ENCODE data around the gene ARHGEF4. TPM values are rescaled to one million over a fixed set of nuclear protein-coding genes. Genes with fewer than 3 reads are reported as not detected.

The ARHGEF4 gene
- polyA plus RNA-seq, 6 donors from 2014 or later, result not detected

DNA sequence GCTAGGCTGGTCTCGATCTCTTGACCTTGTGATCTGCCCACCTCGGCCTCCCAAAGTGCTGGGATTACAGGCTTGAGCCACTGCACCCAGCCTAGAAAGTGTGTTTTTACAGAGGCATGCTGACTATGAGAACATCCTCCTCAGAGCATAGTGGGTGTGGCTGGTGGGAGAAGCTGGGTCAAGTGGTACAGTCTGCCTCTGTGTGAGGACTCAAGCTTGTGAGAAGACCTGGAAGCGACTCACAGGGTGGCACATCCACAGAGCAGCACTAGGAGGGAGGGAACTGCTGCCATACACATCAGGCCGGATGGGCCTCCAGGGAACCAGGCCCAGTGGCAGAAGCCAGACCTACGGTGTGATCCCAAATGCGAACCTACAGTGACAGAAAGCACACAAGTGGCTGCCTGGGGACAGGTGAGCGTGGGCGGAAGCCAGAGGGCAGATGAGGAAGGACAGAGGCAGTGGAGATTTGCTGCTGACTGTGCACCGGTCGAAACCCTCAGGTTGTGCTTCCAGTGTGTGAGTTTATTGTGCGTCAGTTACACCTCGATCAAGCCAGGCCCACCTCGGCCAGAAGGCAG is 8.9 kb downstream of the ARHGEF4 start:
- DNase-seq (no peak), ATAC-seq (ENCODE audit: low read depth in 2 of 2) (no peak)
- H3K9me3 Mint-ChIP-seq, result no peaks in the 10 kb centered on the region
- peaks cover 6 to 15% (median 7%) of the 10 kb centered on the region in 3 donors for H3K27me3 Mint-ChIP-seq
- H3K36me3 Mint-ChIP-seq, result no peaks in the 10 kb centered on the region
- H3K4me1 Mint-ChIP-seq, result no peaks in the 10 kb centered on the region
- no peak overlapping the region for H3K27ac Mint-ChIP-seq
- no peak overlapping the region for H3K4me3 Mint-ChIP-seq

- no peak overlapping the region for H3K4me3 Mint-ChIP-seq
Measured at GRCh38 chr2:130846233-130846632, 9.5 kb downstream of the ARHGEF4 start.

GRCh38 chr2:130846686-130847375 is 10.1 kb downstream of the ARHGEF4 start:
- Mint-ChIP-seq H3K27me3 (peaks cover 4 to 12% (median 6%) of the 10 kb centered on the region in 3 donors), H3K27ac (peak overlapping the region in 1 of 6 donors; percentile 49), H3K36me3 (no peaks in the 10 kb centered on the region), H3K9me3 (no peaks in the 10 kb centered on the region), H3K4me1 (no peaks in the 10 kb centered on the region), H3K4me3 (no peak overlapping the region)
- no peak for DNase-seq
- ATAC-seq (ENCODE audit: low read depth in 2 of 2), result no peak

More at GRCh38 chr2:130846233-130846632, 9.5 kb downstream of the ARHGEF4 start:
- no peak overlapping the region for H3K27ac Mint-ChIP-seq
- no peaks in the 10 kb centered on the region for H3K4me1 Mint-ChIP-seq
- ATAC-seq (ENCODE audit: low read depth in 2 of 2) (no peak), DNase-seq (no peak)
- H3K9me3 Mint-ChIP-seq, result no peaks in the 10 kb centered on the region
- H3K27me3 Mint-ChIP-seq, result peaks cover 6 to 15% (median 7%) of the 10 kb centered on the region in 3 donors
- no peaks in the 10 kb centered on the region for H3K36me3 Mint-ChIP-seq

DNA sequence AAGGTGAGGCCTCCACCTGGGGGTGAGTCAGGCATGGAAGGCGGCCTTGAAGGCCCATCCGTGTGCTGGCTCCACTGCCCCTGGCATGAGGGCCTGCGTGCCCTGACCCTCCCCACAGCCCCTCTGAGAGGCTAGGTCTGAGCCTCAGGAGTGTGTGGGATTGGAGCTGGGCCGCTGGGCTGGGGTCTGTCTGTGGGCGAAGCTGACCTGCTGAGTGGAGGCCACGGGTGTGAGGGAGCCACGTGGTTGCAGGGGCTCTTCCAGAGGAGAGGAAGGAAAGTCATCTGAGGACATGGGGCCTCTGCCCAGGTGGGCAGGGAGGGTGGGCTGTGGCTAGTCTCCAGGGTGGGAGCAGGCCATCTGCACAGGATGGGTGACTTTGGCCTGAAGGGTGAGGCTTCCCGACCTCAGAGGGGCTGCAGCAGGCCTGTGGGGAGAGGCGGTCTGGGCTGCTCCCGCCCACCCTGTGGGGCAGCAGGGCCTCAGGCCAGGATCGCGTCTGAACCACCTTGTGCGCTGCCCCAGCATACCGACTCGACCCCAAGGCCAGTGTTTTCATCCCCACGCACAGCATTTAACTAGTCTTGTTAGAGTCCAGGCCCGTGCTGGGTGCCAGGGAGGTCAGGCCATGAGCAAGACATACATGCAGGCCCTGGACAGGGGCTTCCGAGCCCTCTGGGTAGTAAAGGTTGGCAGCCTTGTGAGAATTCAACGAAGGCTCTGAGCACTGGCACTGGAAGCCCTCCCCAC is 11.2 kb downstream of the ARHGEF4 start:
- no peak overlapping the region for H3K4me3 Mint-ChIP-seq
- H3K27ac Mint-ChIP-seq, result no peak overlapping the region
- H3K4me1 Mint-ChIP-seq, result peaks cover 0 to 3% (median 0%) of the 10 kb centered on the region in 3 donors
- H3K27me3 Mint-ChIP-seq, result peaks cover 0 to 14% (median 10%) of the 10 kb centered on the region in 3 donors
- H3K36me3 Mint-ChIP-seq, result no peaks in the 10 kb centered on the region
- no peak for DNase-seq
- no peaks in the 10 kb centered on the region for H3K9me3 Mint-ChIP-seq
- ATAC-seq (ENCODE audit: low read depth in 2 of 2), result no peak

DNA sequence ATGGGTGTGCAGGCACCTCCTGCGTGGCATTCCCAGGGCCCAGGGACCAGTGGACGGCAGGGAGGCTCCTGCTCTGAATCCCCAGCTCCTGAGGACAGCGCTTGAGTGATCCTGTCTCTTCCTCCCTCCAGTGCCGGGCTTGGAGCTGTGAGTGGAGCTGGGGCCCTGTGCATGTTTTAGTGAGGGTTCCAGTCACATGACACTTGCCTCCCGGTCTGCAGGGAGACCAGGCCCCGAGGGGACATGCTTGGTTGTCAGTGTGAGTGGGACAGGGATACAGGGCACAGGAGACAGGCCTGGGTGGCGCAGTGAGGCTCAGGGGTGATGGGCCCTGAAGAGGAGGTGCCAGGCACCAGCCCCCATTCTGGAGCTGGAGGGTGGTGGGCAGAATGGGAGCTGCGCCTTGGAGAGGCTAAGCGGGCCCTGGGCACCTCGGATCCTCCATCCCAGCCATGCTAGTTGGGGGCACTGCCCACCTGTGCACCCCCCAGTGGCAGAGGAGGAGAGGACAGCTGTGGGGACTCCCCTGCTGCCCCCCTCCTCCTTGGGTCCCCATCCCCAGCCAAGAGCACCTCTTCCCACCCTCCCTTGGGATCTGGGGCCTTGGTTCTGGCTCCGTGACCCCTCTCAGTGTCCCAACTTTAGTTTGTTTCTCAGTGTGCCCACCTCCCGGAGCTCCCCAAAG is 12.0 kb downstream of the ARHGEF4 start:
- Mint-ChIP-seq H3K9me3 (no peaks in the 10 kb centered on the region), H3K27me3 (peaks cover 3 to 11% (median 10%) of the 10 kb centered on the region in 3 donors), H3K27ac (no peak overlapping the region), H3K4me3 (no peak overlapping the region), H3K36me3 (no peaks in the 10 kb centered on the region), H3K4me1 (peaks cover 0 to 3% (median 0%) of the 10 kb centered on the region in 3 donors)
- ATAC-seq (ENCODE audit: low read depth in 2 of 2) (no peak), DNase-seq (no peak)

- peaks cover 0 to 3% (median 0%) of the 10 kb centered on the region in 3 donors for H3K4me1 Mint-ChIP-seq
- no peaks in the 10 kb centered on the region for H3K36me3 Mint-ChIP-seq
- H3K27me3 Mint-ChIP-seq, result peaks cover 3 to 12% (median 10%) of the 10 kb centered on the region in 3 donors
- ATAC-seq (ENCODE audit: low read depth in 2 of 2) (no peak), DNase-seq (no peak)
- H3K9me3 Mint-ChIP-seq, result no peaks in the 10 kb centered on the region
- no peak overlapping the region for H3K27ac Mint-ChIP-seq
- H3K4me3 Mint-ChIP-seq, result no peak overlapping the region
Measured at GRCh38 chr2:130849896-130850787, 13.4 kb downstream of the ARHGEF4 start.

DNA sequence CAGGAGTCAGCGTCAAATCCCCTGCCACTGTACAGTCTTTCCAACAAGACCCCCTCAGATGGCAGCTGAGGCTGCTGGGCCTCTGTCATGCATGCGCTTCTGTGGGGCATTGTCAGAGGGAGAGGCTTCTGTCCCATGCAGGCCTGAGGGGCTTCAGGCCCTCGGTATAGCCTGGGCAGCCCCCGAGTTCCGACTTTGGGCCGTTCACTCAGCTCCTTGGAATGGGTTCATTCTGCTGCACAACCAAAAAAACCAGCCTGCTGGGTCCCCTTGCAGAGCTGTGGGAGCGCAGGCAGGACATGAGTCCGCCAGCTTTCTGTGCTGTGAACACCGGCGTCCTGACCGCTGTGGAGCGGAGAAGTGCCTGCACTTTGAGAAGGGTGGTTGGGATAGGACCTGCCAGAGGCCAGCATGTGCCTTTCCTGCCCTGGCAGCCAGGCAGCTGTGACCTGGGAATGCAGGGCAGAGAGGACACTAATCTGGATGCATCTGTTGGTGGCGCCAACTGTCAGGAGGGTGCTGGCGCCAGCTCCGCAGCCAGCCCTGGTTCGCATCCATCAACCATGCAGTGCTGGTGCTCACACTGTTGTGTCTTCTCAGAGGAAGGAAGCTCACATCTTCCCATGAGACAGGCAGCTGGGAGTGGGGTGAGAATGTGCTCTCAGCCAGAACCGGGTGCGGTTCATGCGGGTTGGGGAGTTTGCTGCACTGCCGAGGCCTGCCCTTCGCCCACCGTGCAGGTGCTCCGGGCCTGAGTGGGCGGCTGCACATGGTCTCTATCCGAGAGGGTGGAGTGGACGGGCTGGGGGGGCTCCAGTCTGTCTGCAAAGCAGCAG is 14.3 kb downstream of the ARHGEF4 start:
- H3K27me3 Mint-ChIP-seq, result peaks cover 3 to 18% (median 10%) of the 10 kb centered on the region in 3 donors
- peaks cover 0 to 5% of the 10 kb centered on the region in 2 donors for H3K36me3 Mint-ChIP-seq
- DNase-seq (no peak), ATAC-seq (ENCODE audit: low read depth in 2 of 2) (peak in 1 of 2 donors; percentile 39)
- peaks cover 0 to 7% (median 3%) of the 10 kb centered on the region in 7 donors for H3K9me3 Mint-ChIP-seq
- H3K4me3 Mint-ChIP-seq, result peak overlapping the region in 1 of 8 donors; percentile 44
- no peak overlapping the region for H3K27ac Mint-ChIP-seq
- peaks cover 0 to 3% (median 0%) of the 10 kb centered on the region in 3 donors for H3K4me1 Mint-ChIP-seq

- Mint-ChIP-seq H3K27me3 (peaks cover 3 to 19% (median 10%) of the 10 kb centered on the region in 3 donors), H3K4me1 (peaks cover 0 to 3% (median 0%) of the 10 kb centered on the region in 3 donors), H3K4me3 (peak overlapping the region in 2 of 8 donors; percentile 44 to 56), H3K36me3 (peaks cover 0 to 5% of the 10 kb centered on the region in 2 donors), H3K27ac (no peak overlapping the region), H3K9me3 (peaks cover 0 to 8% (median 5%) of the 10 kb centered on the region in 7 donors)
- DNase-seq, result no peak
- ATAC-seq (ENCODE audit: low read depth in 2 of 2), result no peak
Measured at GRCh38 chr2:130851624-130852382, 15.1 kb downstream of the ARHGEF4 start.

GRCh38 chr2:130852521-130853115 is 15.9 kb downstream of the ARHGEF4 start:
- Mint-ChIP-seq H3K27me3 (peaks cover 3 to 19% (median 10%) of the 10 kb centered on the region in 3 donors), H3K4me3 (no peak overlapping the region)
- ATAC-seq (ENCODE audit: low read depth in 2 of 2), result no peak

GRCh38 chr2:130853391-130853790 is 16.7 kb downstream of the ARHGEF4 start:
- no peak for DNase-seq
- H3K27ac Mint-ChIP-seq, result no peak overlapping the region
- ATAC-seq (ENCODE audit: low read depth in 2 of 2), result no peak
- peak overlapping the region in 1 of 8 donors; percentile 25 for H3K4me3 Mint-ChIP-seq
- H3K4me1 Mint-ChIP-seq, result peaks cover 0 to 3% (median 0%) of the 10 kb centered on the region in 3 donors
- H3K27me3 Mint-ChIP-seq, result peaks cover 3 to 19% (median 10%) of the 10 kb centered on the region in 3 donors
- H3K9me3 Mint-ChIP-seq, result peaks cover 0 to 8% (median 5%) of the 10 kb centered on the region in 7 donors
- H3K36me3 Mint-ChIP-seq, result peaks cover 0 to 5% of the 10 kb centered on the region in 2 donors

More at GRCh38 chr2:130852521-130853115, 15.9 kb downstream of the ARHGEF4 start:
- Mint-ChIP-seq H3K36me3 (peaks cover 0 to 5% of the 10 kb centered on the region in 2 donors), H3K4me1 (peaks cover 0 to 3% (median 0%) of the 10 kb centered on the region in 3 donors), H3K9me3 (peaks cover 0 to 8% (median 5%) of the 10 kb centered on the region in 7 donors), H3K27ac (no peak overlapping the region)
- no peak for DNase-seq

DNA sequence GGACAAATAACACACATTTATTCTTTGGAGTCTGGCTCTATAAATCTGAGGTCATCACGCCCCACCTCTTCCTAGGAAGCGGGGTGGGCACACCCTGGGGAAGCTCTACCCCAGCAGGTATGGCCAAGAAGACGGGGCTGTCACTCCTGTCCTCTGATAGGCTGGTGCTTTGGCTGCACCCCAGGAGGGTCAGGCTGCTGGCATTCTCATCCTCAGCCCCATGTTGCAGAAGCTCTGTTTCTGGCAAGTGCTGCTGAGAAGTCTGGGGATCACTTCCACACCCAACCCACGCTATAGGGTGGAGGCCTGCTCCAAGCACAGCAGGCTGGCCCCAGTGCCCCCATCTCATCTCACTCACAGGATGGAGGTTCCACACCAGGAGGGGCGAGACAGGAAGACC is 17.6 kb downstream of the ARHGEF4 start:
- Mint-ChIP-seq H3K27me3 (peaks cover 3 to 19% (median 10%) of the 10 kb centered on the region in 3 donors), H3K27ac (no peak overlapping the region), H3K4me1 (peaks cover 0 to 3% (median 0%) of the 10 kb centered on the region in 3 donors), H3K9me3 (peaks cover 0 to 8% (median 5%) of the 10 kb centered on the region in 7 donors), H3K4me3 (no peak overlapping the region), H3K36me3 (peaks cover 0 to 5% of the 10 kb centered on the region in 2 donors)
- no peak for DNase-seq
- ATAC-seq (ENCODE audit: low read depth in 2 of 2), result no peak
